ENCODE results near the gene FOXN3.
"Not testable (repeated sequence)": the region's sequence is repeated elsewhere in the genome, so short reads cannot be mapped to it uniquely, and the experiment has no call there.

FOXN3 gene

DNA sequence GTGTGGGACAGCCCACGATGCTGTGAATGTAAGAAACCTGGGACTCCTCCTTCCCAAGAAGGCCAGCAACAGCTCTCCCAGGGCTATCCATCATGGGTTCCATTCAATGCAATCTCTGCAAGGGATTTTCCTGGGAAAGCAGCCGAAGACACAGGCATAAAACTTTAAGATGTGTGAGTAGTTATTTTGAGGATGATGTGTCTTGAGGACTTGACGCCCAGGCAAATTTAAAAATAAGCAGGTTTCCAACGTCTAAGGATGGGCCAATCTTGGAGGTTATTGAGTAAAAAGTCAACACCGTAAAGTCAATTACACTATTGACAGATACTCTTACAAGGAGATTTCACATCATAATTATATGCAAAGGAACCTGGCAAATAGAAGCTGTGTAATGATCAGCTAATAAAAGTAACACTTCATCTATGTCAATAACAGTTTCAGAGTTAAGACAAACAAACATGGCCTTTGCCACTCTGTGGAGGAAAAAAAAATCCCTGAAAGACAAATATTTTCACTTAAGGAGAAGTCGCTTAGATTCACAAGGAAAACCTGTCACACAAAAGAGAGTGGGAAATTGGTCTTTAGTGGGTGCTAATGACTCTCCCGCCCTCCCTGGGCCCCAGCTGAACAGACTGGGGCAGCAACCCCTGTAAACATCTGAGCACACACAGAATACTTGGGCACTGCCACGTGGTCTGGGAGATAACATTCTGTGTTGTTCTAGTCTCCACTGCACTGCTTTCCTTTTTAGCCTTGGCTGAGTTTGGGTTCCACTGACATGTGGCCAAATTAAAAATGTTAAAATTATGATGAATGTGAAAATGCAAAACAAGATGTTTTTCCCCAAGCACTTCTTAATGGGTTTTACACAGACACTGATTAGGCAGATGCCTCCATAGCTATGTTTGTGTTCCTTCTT is 240.9 kb downstream of the FOXN3 start:
- no peak for DNase-seq (ENCODE audit: insufficient read length, low spot score)
- no peak for FAIRE-seq

DNA sequence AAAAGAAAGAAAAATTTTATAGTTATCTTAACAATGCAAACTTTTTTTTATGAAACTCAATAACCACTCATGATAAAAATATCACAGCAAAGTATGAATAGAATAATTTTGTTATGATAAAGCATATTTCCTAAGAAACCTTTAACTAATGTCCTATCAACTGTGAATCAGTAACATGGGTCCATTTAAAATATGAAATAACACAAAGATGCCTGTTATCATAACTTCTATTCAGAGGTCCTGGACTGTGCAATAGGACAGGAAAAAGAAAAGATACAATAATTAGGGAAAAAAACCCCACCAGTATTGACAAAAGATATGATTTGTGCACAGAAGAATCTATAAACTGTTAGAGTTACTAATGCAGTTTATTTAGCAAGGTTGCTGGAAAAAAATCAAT is 245.4 kb downstream of the FOXN3 start:
- FAIRE-seq (no peak), DNase-seq (ENCODE audit: insufficient read length, low spot score) (no peak)
- no peak for TF ChIP-seq POLR2A (IDR thresholded peaks at IDR 0.05; ENCODE audit: low read depth, low read length)

More for the DNA sequence above, 240.9 kb downstream of the FOXN3 start:
- TF ChIP-seq POLR2A (IDR thresholded peaks at IDR 0.05; ENCODE audit: low read depth, low read length) = no peak

DNA sequence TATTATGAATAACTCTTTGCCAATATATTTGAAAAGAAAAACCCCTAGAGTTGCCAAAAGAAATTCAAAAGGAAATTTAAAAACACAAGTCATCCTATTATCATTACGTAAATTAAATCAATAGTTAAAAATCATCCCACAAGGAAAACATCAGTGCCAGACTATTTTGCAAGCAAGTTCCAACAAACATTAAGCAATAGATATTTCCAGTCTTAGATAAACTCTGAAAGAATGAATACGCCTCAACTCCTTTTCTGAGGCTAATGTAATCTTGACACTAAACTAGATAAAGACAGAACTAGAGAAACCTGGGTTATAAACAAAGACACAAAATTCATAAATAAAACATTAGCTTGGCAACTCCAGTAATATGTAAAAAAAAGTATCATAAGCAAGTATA is 245.9 kb downstream of the FOXN3 start:
- no peak for TF ChIP-seq POLR2A (IDR thresholded peaks at IDR 0.05; ENCODE audit: low read depth, low read length)
- no peak for DNase-seq (ENCODE audit: insufficient read length, low spot score)
- FAIRE-seq = no peak

DNA sequence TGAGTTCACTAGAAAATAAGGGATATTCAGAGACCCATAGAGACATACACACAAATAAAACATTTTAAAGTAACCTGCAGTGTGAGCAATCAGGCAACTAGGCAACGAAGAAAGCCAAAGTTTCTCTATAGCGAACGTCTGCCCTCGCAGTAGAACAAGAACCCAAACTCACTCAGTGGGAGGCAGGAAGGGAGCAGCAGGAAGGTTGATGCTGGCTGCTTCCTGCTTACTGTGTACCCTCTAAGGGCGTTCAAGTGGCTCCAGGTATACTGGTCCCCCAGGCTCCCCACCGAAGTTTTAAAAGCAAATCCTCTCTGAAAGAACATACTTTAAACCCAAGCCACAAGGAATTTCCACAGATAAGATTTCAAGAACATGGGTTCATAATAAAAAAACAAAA is 249.3 kb downstream of the FOXN3 start:
- no peak for TF ChIP-seq POLR2A (IDR thresholded peaks at IDR 0.05; ENCODE audit: low read depth, low read length)
- FAIRE-seq = no peak

DNA sequence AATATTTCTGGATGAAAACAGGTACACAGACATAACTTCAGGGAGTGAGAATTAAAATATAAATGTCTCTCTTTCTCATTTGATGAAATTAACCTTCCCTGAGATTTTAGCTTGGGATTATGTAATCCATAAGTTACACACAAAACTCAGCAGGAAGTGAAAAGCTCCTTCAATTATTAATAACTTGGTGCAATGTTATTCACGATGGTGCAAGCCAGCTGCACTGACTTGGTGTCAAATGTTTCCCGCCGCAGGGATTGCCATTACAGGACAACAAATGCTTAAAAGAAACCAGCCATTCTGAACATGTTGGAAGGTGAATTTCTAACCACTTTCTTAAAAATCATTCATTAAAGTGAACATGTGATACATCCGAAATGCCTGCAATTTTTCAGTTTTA is 250.4 kb downstream of the FOXN3 start:
- no peak for TF ChIP-seq POLR2A (IDR thresholded peaks at IDR 0.05; ENCODE audit: low read depth, low read length)
- FAIRE-seq (no peak), DNase-seq (ENCODE audit: insufficient read length, low spot score) (no peak)

More for the DNA sequence above, 249.3 kb downstream of the FOXN3 start:
- DNase-seq (ENCODE audit: insufficient read length, low spot score) = no peak

DNA sequence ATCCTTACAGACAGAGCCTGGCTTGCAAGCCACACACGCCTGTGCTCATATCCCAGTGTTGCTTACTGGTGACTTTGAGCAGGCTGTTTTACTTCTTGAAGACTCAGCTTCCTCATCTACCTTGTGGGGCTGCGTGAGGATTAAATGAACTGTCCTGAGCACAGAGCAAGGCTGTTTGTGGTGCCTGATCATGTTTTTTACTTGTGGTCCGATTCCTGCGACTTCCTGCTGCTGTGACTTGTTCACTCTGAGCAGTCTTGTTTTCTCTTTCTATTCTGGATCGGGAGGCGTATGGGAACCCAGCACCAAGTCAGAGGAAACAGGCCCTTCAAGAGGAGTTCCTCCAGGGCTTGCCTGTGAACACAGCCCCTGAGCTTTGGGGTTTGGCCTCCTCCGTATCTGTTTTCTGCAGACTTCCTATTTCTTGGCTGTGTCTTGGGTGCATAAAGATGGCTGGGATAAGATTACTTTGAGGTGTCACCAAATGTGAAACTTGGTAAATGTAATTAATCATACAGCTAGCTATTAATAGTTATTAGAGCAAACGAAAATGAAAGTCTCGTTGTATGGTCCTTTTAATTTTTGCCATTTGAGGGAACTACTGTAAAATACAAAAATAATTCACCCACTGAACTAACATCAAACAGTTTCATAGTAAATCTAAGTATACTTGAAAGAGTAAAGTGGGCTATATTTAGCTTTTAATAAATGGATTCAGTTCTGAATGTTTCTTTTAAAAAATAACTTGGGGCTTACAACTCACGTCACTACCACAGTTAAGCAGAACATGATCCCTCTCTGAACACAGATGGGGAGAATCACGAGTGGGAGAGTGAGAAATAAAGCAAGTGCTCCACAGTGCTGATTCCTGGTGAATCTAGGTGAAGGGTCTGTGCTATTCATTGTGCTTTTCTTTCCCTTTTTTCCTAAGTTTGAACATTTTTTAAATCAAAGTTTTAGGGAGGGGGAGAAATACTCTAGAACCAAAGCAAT is 251.5 kb downstream of the FOXN3 start:
- TF ChIP-seq POLR2A (IDR thresholded peaks at IDR 0.05; ENCODE audit: low read depth, low read length) = no peak
- DNase-seq (ENCODE audit: insufficient read length, low spot score) (no peak), FAIRE-seq (no peak)

DNA sequence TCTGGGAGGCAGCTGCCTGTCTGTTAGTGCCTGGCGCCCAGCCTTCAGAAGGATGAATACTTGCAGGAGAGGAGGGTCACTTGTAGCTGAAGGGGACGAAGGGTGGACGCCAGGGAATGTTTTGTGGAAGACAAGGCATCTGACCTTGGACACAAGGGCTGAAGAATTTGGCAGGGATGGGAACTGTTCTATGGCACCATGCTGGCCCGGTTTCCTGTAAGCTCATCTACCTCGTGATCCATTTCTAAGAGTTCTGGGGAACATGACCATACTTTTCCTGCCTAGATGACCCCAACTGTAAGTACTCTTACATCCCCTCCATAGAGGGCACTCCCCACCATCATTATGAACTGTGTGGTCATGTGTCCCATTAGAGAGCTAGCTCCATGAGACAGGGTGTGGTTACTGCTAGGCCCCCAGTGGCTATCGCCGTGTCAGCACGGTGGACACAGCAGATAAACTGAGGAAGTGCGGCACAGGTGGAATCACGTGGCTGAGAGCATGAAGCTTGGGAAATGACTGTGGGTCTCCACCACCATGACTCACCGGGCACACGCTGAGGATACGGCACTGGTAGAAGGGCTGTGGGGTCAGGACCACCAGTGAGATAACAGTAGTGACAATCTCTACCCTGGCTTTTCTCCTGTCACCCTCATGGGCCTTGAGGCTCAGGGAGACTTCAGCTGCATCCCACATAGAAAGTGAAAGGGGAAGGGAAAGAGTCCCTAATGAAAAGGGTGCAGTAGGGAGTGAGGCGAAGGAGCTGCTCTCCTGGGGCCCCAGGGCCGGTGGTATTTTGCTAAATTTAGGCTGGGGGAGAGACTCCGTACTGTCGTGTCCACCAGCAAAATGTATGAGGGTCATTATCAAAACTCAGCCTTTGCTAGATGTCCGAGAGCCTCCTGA is 252.6 kb downstream of the FOXN3 start:
- no peak for TF ChIP-seq POLR2A (IDR thresholded peaks at IDR 0.05; ENCODE audit: low read depth, low read length)
- FAIRE-seq = no peak
- no peak for DNase-seq (ENCODE audit: insufficient read length, low spot score)

DNA sequence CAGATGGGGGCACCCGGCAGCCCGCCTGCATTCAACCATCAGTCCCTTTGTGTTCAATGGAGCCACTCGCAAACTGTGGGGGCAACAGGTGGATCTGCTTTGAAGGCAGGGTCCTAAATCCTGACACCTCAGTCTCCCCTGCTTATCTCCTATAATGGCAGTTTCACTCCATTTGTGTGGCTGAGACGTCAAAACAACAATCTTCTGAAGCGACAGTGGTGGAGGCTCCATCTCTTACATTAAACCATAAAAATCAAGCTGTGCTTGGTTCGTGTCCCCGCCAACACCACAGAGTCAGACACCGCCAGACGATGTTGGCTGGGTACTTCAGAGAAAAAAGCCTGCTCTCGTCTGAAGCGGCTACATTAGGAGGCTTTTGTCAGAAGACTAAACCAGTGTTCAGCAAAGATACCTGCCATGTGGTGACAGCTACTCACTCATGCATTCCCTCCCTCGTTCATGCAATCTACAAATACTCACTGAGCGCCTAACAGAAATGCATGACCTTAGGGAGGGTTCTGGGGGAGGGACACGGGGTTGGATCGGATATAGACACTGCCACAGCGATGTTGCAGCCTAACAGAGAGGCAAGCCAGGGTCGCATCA is 253.9 kb downstream of the FOXN3 start:
- no peak for TF ChIP-seq POLR2A (IDR thresholded peaks at IDR 0.05; ENCODE audit: low read depth, low read length)
- FAIRE-seq = no peak
- no peak for DNase-seq (ENCODE audit: insufficient read length, low spot score)

DNA sequence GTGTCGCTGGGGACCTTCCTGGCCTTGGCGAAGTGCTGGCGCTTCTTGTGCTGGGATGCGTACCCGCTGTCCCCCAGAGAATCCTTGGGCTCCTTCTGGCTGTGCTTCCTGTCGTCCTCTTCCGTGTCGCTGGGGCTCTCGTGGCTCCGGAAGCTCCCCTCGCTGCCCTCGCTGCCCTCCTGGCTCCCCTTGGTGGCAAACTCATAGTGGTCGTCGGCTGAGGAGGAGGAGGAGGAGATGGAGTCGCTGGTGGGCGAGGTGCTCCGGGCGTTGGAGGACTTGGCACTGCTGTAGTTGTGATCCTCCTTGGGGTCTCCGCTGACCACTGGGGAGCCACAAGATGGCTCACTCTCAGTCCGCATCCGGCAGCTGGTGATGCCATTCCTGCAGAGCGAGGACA is 254.4 kb downstream of the FOXN3 start:
- no peak for FAIRE-seq
- DNase-seq (ENCODE audit: insufficient read length, low spot score) = no peak
- no peak for TF ChIP-seq POLR2A (IDR thresholded peaks at IDR 0.05; ENCODE audit: low read depth, low read length)

DNA sequence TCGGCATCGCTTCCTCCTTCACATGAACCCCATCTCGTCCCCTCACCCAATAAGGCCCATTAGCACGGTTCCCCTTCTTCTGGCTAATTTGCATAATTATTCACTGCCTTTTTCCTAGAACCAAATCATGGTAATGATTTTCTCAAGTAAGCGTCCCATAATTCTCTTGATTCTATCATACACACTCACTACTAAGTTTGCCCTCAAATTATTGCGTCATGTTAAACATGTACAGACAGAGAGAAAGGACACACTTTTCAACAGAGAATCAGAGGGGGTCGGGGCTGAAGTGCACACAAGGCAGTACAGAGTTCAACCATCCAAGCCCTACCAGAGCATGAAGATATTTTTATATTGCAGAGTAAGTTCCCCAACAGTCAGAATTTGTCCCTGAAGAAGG is 256.6 kb downstream of the FOXN3 start:
- TF ChIP-seq POLR2A (IDR thresholded peaks at IDR 0.05; ENCODE audit: low read depth, low read length) = no peak
- FAIRE-seq (no peak), DNase-seq (ENCODE audit: insufficient read length, low spot score) (no peak)

DNA sequence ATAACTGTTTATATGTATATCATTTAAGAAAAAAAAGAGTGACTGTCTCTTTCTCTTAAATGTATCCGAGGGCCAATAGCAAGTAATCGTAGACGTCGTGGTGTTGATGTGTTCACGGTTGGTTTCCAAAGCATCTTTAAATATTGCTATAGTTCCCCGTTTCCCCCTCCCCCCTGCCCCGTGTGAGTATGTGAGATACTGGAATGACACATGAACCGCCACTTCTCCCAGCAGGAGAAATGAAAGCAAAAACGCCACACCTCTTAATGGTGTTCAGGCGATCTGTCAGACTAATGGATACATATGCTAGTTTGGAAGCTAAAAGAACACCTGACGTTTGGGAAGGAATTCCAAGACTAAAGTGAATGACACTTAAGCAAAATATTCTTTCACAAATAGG is 258.3 kb downstream of the FOXN3 start:
- no peak for FAIRE-seq
- no peak for DNase-seq (ENCODE audit: insufficient read length, low spot score)
- TF ChIP-seq POLR2A (IDR thresholded peaks at IDR 0.05; ENCODE audit: low read depth, low read length) = no peak

DNA sequence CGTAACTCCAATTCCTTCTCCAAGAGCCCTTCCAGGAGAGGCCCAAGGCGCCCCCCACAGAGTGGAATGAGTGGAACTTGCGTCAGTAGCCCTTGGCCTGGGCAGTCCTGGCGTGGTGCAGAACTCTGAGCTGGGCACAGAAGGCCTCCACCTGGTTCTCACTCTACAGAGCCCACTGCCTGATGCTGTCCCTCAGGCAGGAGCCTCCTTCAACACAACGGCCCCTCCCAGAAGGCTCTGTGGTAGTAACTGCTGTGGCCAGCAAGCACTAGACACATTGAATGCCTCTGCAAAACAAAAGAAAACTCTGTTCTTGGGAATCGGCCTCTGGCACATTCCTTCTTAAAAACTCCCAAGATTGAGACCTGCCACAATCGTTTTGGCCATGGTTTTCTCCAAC is 258.9 kb downstream of the FOXN3 start:
- not testable (repeated sequence) for FAIRE-seq; DNase-seq (ENCODE audit: insufficient read length, low spot score)

DNA sequence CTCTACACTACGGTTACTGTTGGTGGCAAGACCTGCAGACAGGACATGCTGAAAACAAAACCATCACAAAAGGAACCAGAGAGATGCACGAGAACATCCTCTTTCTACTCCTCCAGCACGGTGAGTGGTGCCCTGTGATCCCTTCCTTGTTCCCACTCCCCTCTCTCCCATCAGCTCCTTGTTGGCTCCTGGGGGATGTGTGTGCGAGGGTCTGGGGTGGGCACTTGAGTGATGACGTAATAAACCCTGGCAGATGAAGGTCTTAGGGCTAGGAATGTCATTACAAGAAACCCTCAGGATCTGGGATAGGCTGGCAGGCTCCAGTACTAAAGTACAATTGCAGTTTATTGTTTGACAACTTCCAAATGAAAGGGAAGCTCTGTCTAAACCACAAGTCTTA is 261.5 kb downstream of the FOXN3 start:
- DNase-seq (ENCODE audit: insufficient read length, low spot score) = no peak
- no peak for TF ChIP-seq POLR2A (IDR thresholded peaks at IDR 0.05; ENCODE audit: low read depth, low read length)
- no peak for FAIRE-seq

DNA sequence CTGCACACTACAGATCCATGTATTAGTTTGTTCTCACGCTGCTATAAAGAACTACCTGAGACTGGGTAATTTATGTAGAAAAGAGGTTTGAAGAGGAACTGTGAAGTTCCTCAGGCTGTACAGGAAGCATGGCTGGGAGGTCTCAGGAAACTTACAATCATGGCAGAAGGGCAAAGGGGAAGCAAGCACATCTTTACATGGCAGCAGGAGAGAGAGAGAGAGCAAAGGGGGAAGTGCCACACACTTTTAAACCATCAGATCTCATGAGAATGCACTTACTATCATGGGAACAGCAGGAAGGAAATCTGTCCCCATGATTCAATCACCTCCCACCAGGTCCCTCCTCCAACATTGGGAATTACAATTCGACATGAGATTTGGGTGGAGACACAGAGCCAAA is 265.3 kb downstream of the FOXN3 start:
- DNase-seq (ENCODE audit: insufficient read length, low spot score); FAIRE-seq: not testable (repeated sequence)
